B cell (primary cell): ENCODE results near the gene BAIAP2L1. TPM values are rescaled to one million over a fixed set of nuclear protein-coding genes. Genes with fewer than 3 reads are reported as not detected.

Source experiments
- ATAC-seq: fragments of 200-7000 bp; cut with Tn5 transposase; one replicate; pipeline ENCODE4 v1.10.0; 2021; ENCODE audit warnings: low read depth, mild to moderate bottlenecking, moderate number of reproducible peaks, moderate library complexity
- CTCF ChIA-PET: fragments of 350-600 bp; sonication (Branson Sonifier 250); formaldehyde crosslinking; loops from one replicate; lab custom pipeline; 2021; ENCODE audit warnings: antibody characterized with exemption, inconsistent platforms; lab: Charles Lee
- POLR2A ChIA-PET: fragments of 350-600 bp; sonication (Branson Sonifier 250); formaldehyde crosslinking; loops from one replicate; lab custom pipeline; 2021; ENCODE audit warnings: antibody characterized with exemption; lab: Charles Lee
- DNase-seq: peaks from one replicate; pipeline ENCODE4 v3.0.0; 2013
- H2AFZ ChIP-seq: 2 replicates; pipeline ENCODE4 v1.6.1; 2012; ENCODE audit warnings: mild to moderate bottlenecking, low read depth, low read length; ENCODE audit not compliant: insufficient read depth, poor library complexity, severe bottlenecking
- H3K27ac ChIP-seq, 2 donors: 1 replicate in 1 of 2; 2 replicates in 1 of 2; pipeline ENCODE4 v1.5.1; 2012 to 2013; ENCODE audit warnings: low read length in 2 of 2, mild to moderate bottlenecking in 2 of 2, moderate library complexity in 1 of 2
- H3K27me3 ChIP-seq, 4 experiments: fragments of 200-600 bp in 1 of 4; sonication (generic) in 1 of 4; replicated peaks in 1 of 4; 1 replicate in 2 of 4; 2 replicates in 2 of 4; pipeline versions ENCODE4 v1.6.1 to v1.7.0; 2013 to 2016; ENCODE audit warnings: low read length in 3 of 4, mild to moderate bottlenecking in 2 of 4, mixed read lengths in 1 of 4, moderate library complexity in 1 of 4; ENCODE audit not compliant: insufficient read depth in 4 of 4, control insufficient read depth in 3 of 4; ENCODE audit errors: control extremely low read depth in 1 of 4
- H3K36me3 ChIP-seq, 2 experiments: replicated peaks in 1 of 2; 1 replicate in 1 of 2; 2 replicates in 1 of 2; pipeline versions ENCODE4 v1.6.1 to v1.7.1; 2013; ENCODE audit warnings: low read length in 1 of 2; ENCODE audit not compliant: insufficient read depth in 2 of 2, control insufficient read depth in 1 of 2; ENCODE audit errors: control extremely low read depth in 1 of 2, extremely low read depth in 1 of 2
- H3K4me1 ChIP-seq, 2 donors: fragments of 200-600 bp in 1 of 2; sonication (generic) in 1 of 2; 1 replicate in 1 of 2; 2 replicates in 1 of 2; pipeline versions ENCODE4 v1.5.1 to v1.6.1; 2013 to 2017; ENCODE audit warnings: low read length in 2 of 2; ENCODE audit not compliant: control insufficient read depth in 2 of 2, insufficient read depth in 2 of 2
- H3K4me2 ChIP-seq: replicated peaks from 2 replicates; pipeline ENCODE3; 2012; ENCODE audit warnings: mild to moderate bottlenecking, low read depth, low read length; ENCODE audit not compliant: poor library complexity, severe bottlenecking
- H3K4me3 ChIP-seq, 5 experiments: fragments of 200-600 bp in 1 of 5; sonication (generic) in 1 of 5; 1 replicate in 3 of 5; 2 replicates in 2 of 5; pipeline versions ENCODE4 v1.5.1 to v1.7.0; 2011 to 2016; ENCODE audit warnings: low read length in 4 of 5, mild to moderate bottlenecking in 4 of 5, low read depth in 2 of 5, control low read depth in 1 of 5, moderate library complexity in 1 of 5; ENCODE audit not compliant: insufficient read depth in 1 of 5; ENCODE audit errors: control extremely low read depth in 1 of 5, extremely low read depth in 1 of 5
- H3K79me2 ChIP-seq: fragments of 200-600 bp; sonication (generic); one replicate; pipeline ENCODE4 v1.6.0; 2016; ENCODE audit warnings: low read length; ENCODE audit not compliant: control insufficient read depth, insufficient read depth
- H3K9ac ChIP-seq: fragments of 200-600 bp; sonication (generic); 2 replicates; pipeline ENCODE4 v1.6.1; 2017; ENCODE audit warnings: mild to moderate bottlenecking, low read length, moderate library complexity
- H3K9me3 ChIP-seq, 3 donors: one replicate each; pipeline versions ENCODE4 v1.6.1 to v1.7.1; 2013; ENCODE audit warnings: low read length in 2 of 3; ENCODE audit not compliant: control insufficient read depth in 2 of 3, insufficient read depth in 1 of 3; ENCODE audit errors: control extremely low read depth in 1 of 3
- H4K20me1 ChIP-seq: 2 replicates; pipeline ENCODE4 v1.6.0; 2012; ENCODE audit warnings: mild to moderate bottlenecking, low read length; ENCODE audit not compliant: insufficient read depth, control insufficient read depth, poor library complexity, severe bottlenecking
- H3K27ac Mint-ChIP-seq: one replicate; pipeline ENCODE4 v1.8.0; 2021; ENCODE audit warnings: mixed read lengths
- H3K27me3 Mint-ChIP-seq: one replicate; pipeline ENCODE4 v1.8.0; 2021; ENCODE audit warnings: mixed read lengths
- H3K4me1 Mint-ChIP-seq: one replicate; pipeline ENCODE4 v1.8.0; 2021; ENCODE audit warnings: mixed read lengths
- H3K4me3 Mint-ChIP-seq: one replicate; pipeline ENCODE4 v1.8.0; 2021; ENCODE audit warnings: mixed read lengths
- H3K9me3 Mint-ChIP-seq: one replicate; pipeline ENCODE4 v1.8.0; 2022; ENCODE audit warnings: mixed read lengths; ENCODE audit not compliant: insufficient read depth
- CTCF ChIP-seq: fragments of 200-600 bp; IDR thresholded peaks from one replicate; pipeline ENCODE4 v1.8.0; 2022; ENCODE audit warnings: antibody characterized with exemption, mild to moderate bottlenecking
- EZH2 ChIP-seq: IDR thresholded peaks from 2 replicates; pipeline ENCODE4 v1.6.1; 2012; ENCODE audit warnings: borderline replicate concordance, low read depth, mild to moderate bottlenecking, moderate library complexity, low read length; ENCODE audit not compliant: insufficient read depth, poor library complexity, severe bottlenecking
- WGBS: methylation state at CpG from one replicate; pipeline ENCODE4 v1.1.5; 2013; ENCODE audit warnings: missing lambda C conversion rate; ENCODE audit not compliant: insufficient coverage; 5-methylcytosine and 5-hydroxymethylcytosine counted together
- intact Hi-C: fragments of 100-400 bp; cut with micrococcal nuclease; formaldehyde crosslinking; loops from one replicate; pipeline ENCODE4 v1.10.0; 2022
- polyA plus RNA-seq: library from polyadenylated mRNA; depleted of rRNA; stranded (reverse); fragments of >200 nt; gene quantifications from 2 replicates; pipeline ENCODE4 v1.2.3, GENCODE V29; 2012
- total RNA-seq, 2 donors: library from RNA; stranded (reverse); fragments of 120-200 nt in 1 of 2; gene quantifications; 1 replicate in 1 of 2; 2 replicates in 1 of 2; pipeline versions ENCODE4 v1.2.3 to v1.2.4, GENCODE V29; 2013 to 2022

Gene BAIAP2L1
- total and polyA plus RNA-seq, 2 donors (not counting 1 experiment from before 2014, with no cell fraction given): 1.5 to 3.7 TPM

GRCh38 chr7:98288064-98288823 lies 112.6 kb downstream of the BAIAP2L1 start:
- no peak overlapping the region for H3K9ac ChIP-seq
- peaks cover 59% of the 10 kb centered on the region for H4K20me1 ChIP-seq
- H3K4me2 ChIP-seq: no peak overlapping the region
- H3K36me3 ChIP-seq: peaks cover 1 to 10% of the 10 kb centered on the region in 2 experiments
- WGBS: 53% methylated on average over 9 of the region's 12 CpGs
- Mint-ChIP-seq H3K27ac (no peak overlapping the region), H3K9me3 (no peaks in the 10 kb centered on the region), H3K27me3 (no peaks in the 10 kb centered on the region), H3K4me1 (peaks cover 22% of the 10 kb centered on the region), H3K4me3 (no peak overlapping the region)
- no peak overlapping the region for H3K27ac ChIP-seq
- no peak for DNase-seq
- POLR2A ChIA-PET: no interaction called here
- peaks cover 9 to 22% of the 10 kb centered on the region in 2 donors for H3K4me1 ChIP-seq
- H3K79me2 ChIP-seq: peaks cover 27% of the 10 kb centered on the region
- H2AFZ ChIP-seq: no peak overlapping the region
- no peaks in the 10 kb centered on the region for H3K27me3 ChIP-seq
- no peak for TF ChIP-seq CTCF
- no peak for TF ChIP-seq EZH2
- CTCF ChIA-PET: no interaction called here
- H3K9me3 ChIP-seq: no peaks in the 10 kb centered on the region
- ATAC-seq: no peak
- H3K4me3 ChIP-seq: no peak overlapping the region
- intact Hi-C loops: no loop called here

- no peaks in the 10 kb centered on the region for H3K27me3 ChIP-seq
- peaks cover 16 to 30% of the 10 kb centered on the region in 2 donors for H3K4me1 ChIP-seq
- no peak overlapping the region for H3K27ac ChIP-seq
- ATAC-seq (no peak), DNase-seq (no peak)
- peaks cover under 1 to 7% of the 10 kb centered on the region in 2 experiments for H3K36me3 ChIP-seq
- H3K9ac ChIP-seq: no peak overlapping the region
- intact Hi-C loops: no loop called here
- H4K20me1 ChIP-seq: peaks cover 61% of the 10 kb centered on the region
- peaks cover 31% of the 10 kb centered on the region for H3K79me2 ChIP-seq
- no peak overlapping the region for H2AFZ ChIP-seq
- H3K4me3 ChIP-seq: no peak overlapping the region
- ChIA-PET POLR2A (no interaction called here), CTCF (no interaction called here)
- Mint-ChIP-seq H3K4me3 (no peak overlapping the region), H3K27ac (no peak overlapping the region), H3K27me3 (no peaks in the 10 kb centered on the region), H3K4me1 (peaks cover 29% of the 10 kb centered on the region), H3K9me3 (no peaks in the 10 kb centered on the region)
- WGBS: 91% methylated on average over 10 of the region's 14 CpGs
- H3K4me2 ChIP-seq: no peak overlapping the region
- TF ChIP-seq CTCF: no peak
- no peak for TF ChIP-seq EZH2
- no peaks in the 10 kb centered on the region for H3K9me3 ChIP-seq
Measured at GRCh38 chr7:98287486-98287959, 113.4 kb downstream of the BAIAP2L1 start.
